GM18870 (cell line): ENCODE data around the gene PIGK.

Experiments used
- ATAC-seq: cut with Tn5 transposase; IDR thresholded peaks from one replicate; pipeline ENCODE4 v1.9.1; 2021; ENCODE audit warnings: moderate library complexity; ENCODE audit not compliant: unreplicated experiment

PIGK gene

GRCh38 chr1:77100875-77101274 is 118.4 kb downstream of the PIGK start:
- no peak for ATAC-seq

DNA sequence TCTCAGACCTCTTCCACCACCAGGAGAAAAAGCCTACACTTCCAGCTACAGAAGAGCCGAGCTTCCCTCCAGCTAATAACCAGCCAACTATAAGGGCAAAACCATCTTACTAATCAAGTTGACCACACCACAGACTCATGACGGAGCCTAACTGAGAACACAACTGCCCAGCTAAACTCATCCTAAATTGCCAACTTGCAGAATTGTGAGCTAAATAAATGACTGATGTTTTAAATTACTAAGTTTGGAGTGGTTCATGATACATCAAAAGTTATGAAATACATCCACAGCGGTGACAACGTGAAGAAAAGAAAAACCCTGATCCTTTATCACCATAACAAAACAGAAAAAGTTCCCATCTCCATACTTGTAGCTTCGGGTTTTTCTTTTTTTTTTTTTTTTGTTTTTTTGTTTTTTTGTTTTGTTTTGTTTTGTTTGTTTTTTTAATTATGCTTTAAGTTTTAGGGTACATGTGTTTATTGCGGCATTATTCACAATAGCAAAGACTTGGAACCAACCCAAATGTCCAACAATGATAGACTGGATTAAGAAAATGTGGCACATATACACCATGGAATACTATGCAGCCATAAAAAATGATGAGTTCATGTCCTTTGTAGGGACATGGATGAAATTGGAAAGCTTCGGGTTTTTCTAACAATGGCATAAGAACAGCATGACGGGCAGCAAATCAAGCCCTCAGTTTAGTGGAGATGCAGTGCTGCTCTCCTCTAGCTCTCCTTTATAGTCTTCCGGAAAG is 122.6 kb downstream of the PIGK start:
- no peak for ATAC-seq

- ATAC-seq = no peak
Observed at GRCh38 chr1:77095236-77095635, 124.0 kb downstream of the PIGK start.

DNA sequence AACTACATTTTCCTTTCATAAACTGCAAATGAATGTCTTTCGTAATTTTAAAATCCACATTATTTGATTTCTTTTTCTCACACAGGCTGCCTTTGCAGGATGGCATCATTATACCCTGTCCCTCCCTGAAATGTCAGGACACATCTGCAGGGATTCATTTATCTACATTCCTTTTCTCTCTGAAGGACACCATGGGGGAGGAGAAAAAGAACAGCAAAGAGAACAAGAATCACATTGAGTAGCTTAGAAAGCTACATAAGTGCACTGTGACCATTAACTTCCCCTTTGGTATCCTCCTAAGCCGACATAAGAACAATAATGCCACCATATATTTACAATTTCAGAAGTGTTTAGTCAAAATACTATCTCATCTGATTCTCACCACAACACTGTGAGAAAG is 129.5 kb downstream of the PIGK start:
- no peak for ATAC-seq

DNA sequence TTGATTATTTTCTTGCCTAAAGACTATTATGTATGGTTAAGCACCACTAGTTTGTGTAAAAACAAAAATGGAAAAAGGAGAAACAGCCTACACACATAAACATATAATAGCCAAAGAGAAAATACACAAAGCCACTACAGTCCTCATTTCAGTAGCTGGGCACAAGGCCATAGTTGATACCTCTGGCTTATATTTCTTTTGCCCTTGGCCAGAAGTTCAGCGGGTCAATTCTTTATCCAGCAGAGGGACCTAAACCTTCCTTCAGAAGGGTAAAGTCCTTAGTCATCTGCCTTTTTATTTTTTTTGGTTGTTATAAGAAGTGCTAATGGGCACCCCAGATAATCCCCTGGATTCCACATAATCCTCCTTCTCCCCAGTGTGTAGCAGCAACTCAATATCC is 134.1 kb downstream of the PIGK start:
- ATAC-seq = no peak

DNA sequence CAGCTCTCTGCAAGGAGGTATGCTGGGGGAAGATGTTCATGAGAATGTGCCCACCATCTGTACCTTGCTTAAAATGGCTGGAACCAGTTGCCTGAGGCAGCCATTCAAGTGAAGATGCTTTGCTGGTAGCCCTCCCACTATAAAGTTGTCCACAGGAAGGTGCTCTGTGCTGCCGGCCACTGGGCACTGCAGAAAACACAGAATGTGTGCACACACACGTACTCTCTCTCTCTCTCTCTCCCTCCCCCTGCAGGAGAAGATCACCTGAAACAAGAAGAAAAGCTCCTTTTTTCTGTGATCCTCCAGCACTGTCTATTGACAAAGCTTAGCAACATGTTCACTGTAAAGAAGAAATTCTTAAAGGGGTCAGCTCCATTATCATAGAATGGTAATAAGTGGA is 134.8 kb downstream of the PIGK start:
- no peak for ATAC-seq

DNA sequence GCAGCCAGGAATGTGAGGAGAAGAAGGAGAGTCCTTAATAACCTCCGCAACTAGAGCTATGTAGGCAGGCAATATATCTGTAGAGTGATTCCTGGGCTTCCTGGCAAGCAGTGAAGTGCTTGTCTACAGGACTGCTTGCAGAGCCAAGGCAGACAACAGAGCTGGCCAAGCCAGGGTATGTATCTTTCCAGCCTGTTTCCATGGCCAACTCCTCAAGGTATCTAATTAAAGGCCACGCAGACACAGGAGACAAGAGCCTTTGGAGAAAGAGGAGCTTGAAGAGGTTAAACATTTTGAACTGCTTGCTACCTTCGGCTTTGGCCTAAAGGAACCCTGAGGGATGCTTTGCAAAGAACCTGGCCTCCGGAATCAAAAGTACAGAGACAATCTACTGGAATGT is 137.4 kb downstream of the PIGK start:
- ATAC-seq = no peak

DNA sequence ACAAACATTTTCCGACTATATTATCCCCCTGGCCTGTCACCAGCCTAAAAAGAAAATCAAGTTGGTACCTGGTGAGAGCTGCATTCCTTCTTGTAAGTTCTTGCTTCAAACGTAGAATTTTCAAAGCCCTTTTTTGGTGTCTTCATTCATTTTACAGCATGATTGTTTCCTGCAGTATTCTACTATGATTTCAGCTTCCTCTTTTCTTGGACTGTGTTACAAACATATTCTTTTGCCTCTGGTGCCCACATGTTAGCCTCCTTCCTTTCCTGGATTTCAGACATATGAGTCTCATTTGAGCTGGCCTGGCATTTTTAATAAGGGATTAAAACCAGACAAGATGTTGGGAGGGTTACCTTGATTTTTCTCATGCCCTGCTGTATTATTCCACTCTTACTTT is 142.5 kb downstream of the PIGK start:
- ATAC-seq = no peak

DNA sequence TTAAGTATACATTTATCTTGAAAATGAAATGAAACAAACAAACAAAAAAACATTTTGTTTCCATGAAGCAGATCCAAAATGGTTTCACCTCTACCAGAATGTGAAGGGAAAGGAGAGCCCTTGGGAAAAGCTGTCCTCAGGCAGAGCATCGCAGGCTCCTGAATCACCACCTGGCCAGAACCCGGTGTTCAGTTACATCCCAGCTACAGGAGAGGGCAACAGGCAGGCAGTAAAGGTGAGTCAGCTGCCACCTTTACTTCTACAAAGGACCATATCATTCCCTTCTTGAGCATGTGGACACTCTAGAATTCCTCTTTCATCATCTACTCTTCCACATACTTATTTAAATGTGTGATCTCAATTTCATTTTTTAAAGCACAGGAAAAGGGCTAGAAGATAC is 151.2 kb downstream of the PIGK start:
- ATAC-seq = no peak

- ATAC-seq = no peak
Observed at GRCh38 chr1:77065693-77066342, 153.4 kb downstream of the PIGK start.

DNA sequence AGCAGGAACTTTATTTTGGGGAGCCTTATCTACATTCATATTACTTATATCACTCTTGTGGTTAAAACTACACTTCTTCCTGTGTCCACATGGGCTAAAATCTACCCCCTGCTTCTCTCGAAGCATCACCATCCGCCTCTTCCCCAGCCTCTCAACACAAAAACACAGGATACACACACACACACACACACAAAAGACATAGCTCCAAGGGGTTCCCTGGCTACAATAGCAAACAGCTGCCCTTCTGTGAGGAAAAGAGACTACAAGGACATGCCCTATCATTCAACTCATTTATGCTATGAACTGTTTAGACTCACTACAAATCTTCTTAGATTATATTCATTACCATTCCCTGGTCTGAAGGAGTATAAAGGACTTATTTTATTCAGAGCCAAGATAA is 155.0 kb downstream of the PIGK start:
- no peak for ATAC-seq

- ATAC-seq = no peak
Observed at GRCh38 chr1:77063118-77063517, 156.1 kb downstream of the PIGK start.

GRCh38 chr1:77061162-77061561 is 158.1 kb downstream of the PIGK start:
- no peak for ATAC-seq

DNA sequence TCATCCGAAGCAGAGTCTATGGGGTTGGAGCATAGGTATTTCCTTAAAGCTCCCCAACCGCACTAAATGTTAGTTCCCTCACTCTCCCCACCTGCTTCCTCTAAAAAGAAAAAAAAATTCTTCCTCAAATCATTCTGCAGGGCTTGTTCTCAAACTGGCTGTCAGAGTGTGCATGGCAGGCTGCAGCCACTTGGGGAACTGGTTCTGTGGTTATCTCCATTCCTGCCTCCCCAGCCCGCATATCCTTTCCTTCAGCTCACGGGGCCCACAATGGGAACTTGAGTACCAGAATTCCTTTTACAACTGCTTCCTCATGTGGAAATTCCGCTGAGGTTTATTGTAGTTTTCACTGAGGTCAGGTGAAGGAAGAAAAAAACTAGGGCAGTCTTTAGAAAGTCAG is 159.2 kb downstream of the PIGK start:
- ATAC-seq = no peak

DNA sequence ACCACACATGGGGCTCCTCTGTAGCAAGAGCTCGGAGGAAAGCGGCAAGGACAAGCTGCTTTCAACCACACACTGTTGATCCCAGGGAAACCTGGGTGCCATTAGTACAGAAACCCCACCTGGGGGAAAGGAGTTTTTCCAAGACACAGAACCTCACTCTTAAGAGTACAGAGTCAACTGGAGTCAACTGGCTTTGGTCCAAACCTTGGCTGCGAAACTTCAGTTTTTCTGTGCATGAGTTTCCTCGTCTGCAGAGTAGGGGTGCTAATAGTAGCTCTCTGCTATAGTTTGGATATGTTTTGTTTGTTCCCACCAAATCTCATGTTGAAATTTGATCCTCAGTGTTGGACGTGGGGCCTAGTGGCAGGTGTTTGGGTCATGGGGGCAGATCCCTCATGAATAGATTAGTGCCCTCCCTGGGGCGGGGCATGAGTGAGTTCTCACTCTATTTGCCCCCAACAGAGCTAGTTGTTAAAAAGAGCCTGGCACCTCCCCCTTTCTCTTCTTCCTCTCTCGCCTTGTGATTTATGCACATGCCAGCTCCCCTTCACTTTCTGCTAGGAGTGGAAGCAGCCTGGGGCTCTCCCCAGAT is 161.1 kb downstream of the PIGK start:
- no peak for ATAC-seq

DNA sequence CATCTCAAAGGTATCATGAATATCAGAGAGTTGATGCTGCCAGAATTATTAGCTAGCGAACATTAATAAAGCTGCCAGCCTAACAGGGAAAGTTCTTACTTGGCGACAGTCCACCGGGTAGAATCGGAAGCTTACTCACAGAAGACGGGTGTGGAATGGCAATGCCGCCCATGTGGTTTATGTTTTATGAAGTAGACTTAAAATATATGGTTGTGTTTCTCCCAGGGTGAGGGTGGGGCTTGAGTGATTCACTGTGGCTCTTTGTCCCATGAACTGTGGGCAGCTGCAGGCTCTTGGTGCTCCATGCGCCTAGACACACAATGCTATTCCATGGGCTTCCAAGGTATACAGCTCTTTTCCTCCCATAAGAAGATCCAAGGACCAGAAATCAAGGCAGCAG is 162.7 kb downstream of the PIGK start:
- no peak for ATAC-seq

DNA sequence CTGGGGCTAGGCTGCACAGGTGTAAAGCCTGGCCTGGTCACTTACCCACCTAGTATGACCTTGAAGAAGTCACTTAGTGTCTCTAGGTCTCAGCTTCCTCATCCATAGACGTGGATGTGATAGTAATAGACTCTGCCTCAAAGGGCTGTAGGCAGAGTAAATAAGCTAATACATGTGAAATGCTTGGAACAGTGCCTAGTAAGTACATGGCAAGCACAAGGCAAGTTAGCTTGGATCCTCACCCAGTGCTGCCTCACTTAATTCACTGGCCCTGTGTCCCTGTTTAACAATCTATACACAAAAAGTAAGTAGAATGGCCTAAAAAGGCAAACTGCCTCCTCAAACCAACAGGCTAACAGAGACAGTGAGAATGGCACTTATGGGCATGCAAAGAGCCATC is 167.8 kb downstream of the PIGK start:
- no peak for ATAC-seq

DNA sequence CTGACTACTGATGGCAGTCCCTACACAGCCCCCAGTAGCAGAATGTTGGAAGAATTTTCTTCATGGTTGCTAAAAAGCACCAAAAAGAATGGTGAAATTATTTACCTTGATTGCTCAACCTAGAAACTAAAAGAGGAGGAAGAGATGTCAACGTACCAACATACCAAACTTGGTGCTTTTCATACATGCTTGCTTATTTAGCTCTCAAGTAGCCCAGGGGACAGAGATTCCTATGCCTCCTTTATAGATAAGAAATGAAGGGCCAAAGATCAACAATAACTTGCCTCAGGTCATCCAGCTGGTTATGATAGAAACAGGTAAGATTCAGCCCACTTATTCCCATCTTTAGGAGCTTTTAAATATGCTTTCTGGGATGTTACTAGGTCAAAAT is 170.6 kb downstream of the PIGK start:
- no peak for ATAC-seq

DNA sequence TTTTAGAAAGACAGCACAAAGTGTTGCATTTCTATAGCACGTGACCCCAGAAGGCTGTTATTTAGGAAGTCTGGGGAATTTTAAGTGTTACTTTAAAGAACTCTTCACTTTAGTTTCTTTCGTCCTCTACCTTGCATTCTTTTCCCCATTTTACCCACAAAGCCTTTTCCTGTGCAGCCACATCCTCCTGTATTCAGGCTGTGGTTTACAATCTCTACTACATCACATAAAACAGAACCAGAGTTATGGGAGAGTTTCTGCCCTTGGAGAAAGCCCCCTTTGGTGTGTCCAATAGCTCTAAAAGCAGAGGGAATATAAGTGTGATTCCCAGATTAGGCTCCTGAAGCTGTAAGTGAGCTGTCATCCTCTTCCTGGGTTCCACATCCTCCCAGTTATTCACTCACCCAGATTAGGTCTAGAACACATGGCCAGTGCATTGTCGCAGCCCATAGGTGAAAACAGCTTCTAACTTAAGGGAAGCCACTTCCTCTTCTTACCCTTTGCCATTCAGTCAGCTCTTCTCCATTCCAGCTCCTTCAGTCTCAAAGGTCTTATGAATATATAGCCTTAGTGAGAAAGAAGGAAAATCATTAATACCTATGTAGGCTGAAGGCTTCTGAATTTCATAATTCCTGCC is 171.1 kb downstream of the PIGK start:
- ATAC-seq = no peak

GRCh38 chr1:77047575-77047974 is 171.7 kb downstream of the PIGK start:
- no peak for ATAC-seq

DNA sequence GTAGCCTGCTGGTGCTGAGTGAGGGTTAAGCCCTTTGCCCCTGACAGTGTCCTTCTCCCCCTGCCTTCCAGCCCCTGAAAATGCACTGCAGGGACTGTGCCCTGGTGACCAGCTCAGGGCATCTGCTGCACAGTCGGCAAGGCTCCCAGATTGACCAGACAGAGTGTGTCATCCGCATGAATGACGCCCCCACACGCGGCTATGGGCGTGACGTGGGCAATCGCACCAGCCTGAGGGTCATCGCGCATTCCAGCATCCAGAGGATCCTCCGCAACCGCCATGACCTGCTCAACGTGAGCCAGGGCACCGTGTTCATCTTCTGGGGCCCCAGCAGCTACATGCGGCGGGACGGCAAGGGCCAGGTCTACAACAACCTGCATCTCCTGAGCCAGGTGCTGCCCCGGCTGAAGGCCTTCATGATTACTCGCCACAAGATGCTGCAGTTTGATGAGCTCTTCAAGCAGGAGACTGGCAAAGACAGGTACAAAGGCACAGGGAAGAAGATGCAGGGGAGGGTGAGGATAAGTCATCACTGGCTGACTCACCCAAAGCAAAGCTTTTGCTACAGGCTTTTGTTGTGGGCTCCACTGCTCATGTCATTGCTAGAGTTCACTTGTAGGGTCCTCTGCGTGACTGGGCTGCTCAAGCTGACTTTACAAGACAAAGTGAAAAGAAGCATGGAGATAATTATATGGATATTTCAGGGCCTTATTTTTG is 174.9 kb downstream of the PIGK start:
- no peak for ATAC-seq
